WTC11 (cell line): ENCODE data around the gene SERGEF. TPM values are rescaled to one million over a fixed set of nuclear protein-coding genes. Genes with fewer than 3 reads are reported as not detected.

Experiments
- ATAC-seq: fragments of 200-7000 bp; cut with Tn5 transposase; 2 replicates; pipeline ENCODE4 v1.10.0; 2021; ENCODE audit warnings: mild to moderate bottlenecking, moderate library complexity
- CTCF ChIA-PET: fragments of 300-600 bp; sonication (Branson Sonifier 250); formaldehyde crosslinking; loops from one replicate; lab custom pipeline; 2021; ENCODE audit warnings: antibody characterized with exemption; lab: Charles Lee
- POLR2A ChIA-PET: fragments of 350-600 bp; sonication (Branson Sonifier 250); formaldehyde crosslinking; loops from one replicate; lab custom pipeline; 2021; ENCODE audit warnings: antibody characterized with exemption; lab: Charles Lee
- DNase-seq: peaks from one replicate; pipeline ENCODE4 v3.0.0; 2021; ENCODE audit warnings: low spot score
- H3K27ac Mint-ChIP-seq: 2 replicates; pipeline ENCODE4 v1.8.0; 2021; ENCODE audit warnings: mixed read lengths
- H3K27me3 Mint-ChIP-seq: 2 replicates; pipeline ENCODE4 v1.8.0; 2021; ENCODE audit warnings: low read depth, mild to moderate bottlenecking, moderate library complexity, mixed read lengths
- H3K36me3 Mint-ChIP-seq: 2 replicates; pipeline ENCODE4 v1.8.0; 2021; ENCODE audit warnings: mixed read lengths
- H3K4me1 Mint-ChIP-seq: 2 replicates; pipeline ENCODE4 v1.8.0; 2022; ENCODE audit warnings: mixed read lengths
- H3K4me3 Mint-ChIP-seq: 2 replicates; pipeline ENCODE4 v1.8.0; 2021; ENCODE audit warnings: mild to moderate bottlenecking, moderate library complexity, mixed read lengths
- H3K9me3 Mint-ChIP-seq: 2 replicates; pipeline ENCODE4 v1.8.0; 2021; ENCODE audit warnings: mixed read lengths
- ATF1 ChIP-seq: sonication (generic); formaldehyde crosslinking; IDR thresholded peaks from 2 replicates; pipeline ENCODE4 v1.8.1; 2023; ENCODE audit warnings: mild to moderate bottlenecking, moderate library complexity, missing genetic modification reagents
- E2F4 ChIP-seq: sonication (generic); formaldehyde crosslinking; IDR thresholded peaks from 2 replicates; pipeline ENCODE4 v1.8.1; 2022; ENCODE audit warnings: low read depth, mild to moderate bottlenecking, moderate library complexity, missing genetic modification reagents, borderline replicate concordance
- FOXP1 ChIP-seq: sonication (generic); formaldehyde crosslinking; IDR thresholded peaks from 2 replicates; pipeline ENCODE4 v1.8.0; 2022; ENCODE audit warnings: missing genetic modification reagents, mild to moderate bottlenecking, moderate library complexity, borderline replicate concordance
- FOXP4 ChIP-seq: sonication (generic); formaldehyde crosslinking; IDR thresholded peaks from 2 replicates; pipeline ENCODE4 v1.8.0; 2022; ENCODE audit warnings: mild to moderate bottlenecking, missing genetic modification reagents
- GRHL2 ChIP-seq: fragments of 250-450 bp; sonication (Bioruptor Pico); IDR thresholded peaks from 2 replicates; pipeline ENCODE4 v1.8.0; 2022; ENCODE audit warnings: mild to moderate bottlenecking, moderate library complexity; ENCODE audit not compliant: insufficient replicate concordance, severe bottlenecking
- MLX ChIP-seq: sonication (generic); formaldehyde crosslinking; IDR thresholded peaks from 2 replicates; pipeline ENCODE4 v1.8.1; 2023; ENCODE audit warnings: mild to moderate bottlenecking, missing genetic modification reagents, moderate library complexity
- NR3C1 ChIP-seq: sonication (generic); formaldehyde crosslinking; conservative IDR thresholded peaks from 2 replicates; pipeline ENCODE4 v1.8.1; 2023; ENCODE audit warnings: low read depth, mild to moderate bottlenecking, missing genetic modification reagents
- OVOL2 ChIP-seq: fragments of 250-450 bp; sonication (Bioruptor Pico); IDR thresholded peaks from 2 replicates; pipeline ENCODE4 v1.9.0; 2021; ENCODE audit warnings: mild to moderate bottlenecking, borderline replicate concordance
- PRDM15 ChIP-seq: sonication (generic); formaldehyde crosslinking; IDR thresholded peaks from 2 replicates; pipeline ENCODE4 v1.8.0; 2022; ENCODE audit warnings: missing genetic modification reagents
- PRRX2 ChIP-seq: fragments of 250-450 bp; sonication (Bioruptor Pico); IDR thresholded peaks from 2 replicates; pipeline ENCODE4 v1.8.0; 2021; ENCODE audit warnings: mild to moderate bottlenecking
- SMAD3 ChIP-seq: sonication (generic); formaldehyde crosslinking; IDR thresholded peaks from 2 replicates; pipeline ENCODE4 v1.8.0; 2022; ENCODE audit warnings: missing genetic modification reagents, mild to moderate bottlenecking, borderline replicate concordance
- SMAD4 ChIP-seq: sonication (generic); formaldehyde crosslinking; IDR thresholded peaks from 2 replicates; pipeline ENCODE4 v1.8.0; 2022; ENCODE audit warnings: mild to moderate bottlenecking, missing genetic modification reagents
- TEAD4 ChIP-seq: sonication (generic); formaldehyde crosslinking; IDR thresholded peaks from 2 replicates; pipeline ENCODE4 v1.8.0; 2022; ENCODE audit warnings: mild to moderate bottlenecking, missing genetic modification reagents
- TP53 ChIP-seq: sonication (generic); formaldehyde crosslinking; IDR thresholded peaks from 2 replicates; pipeline ENCODE4 v1.8.1; 2023; ENCODE audit warnings: mild to moderate bottlenecking, missing genetic modification reagents
- ZNF138 ChIP-seq: sonication (generic); formaldehyde crosslinking; conservative IDR thresholded peaks from 2 replicates; pipeline ENCODE4 v1.8.1; 2022; ENCODE audit warnings: mild to moderate bottlenecking, moderate library complexity, missing genetic modification reagents
- ZNF281 ChIP-seq: sonication (generic); formaldehyde crosslinking; IDR thresholded peaks from 2 replicates; pipeline ENCODE4 v1.8.0; 2023; ENCODE audit warnings: mild to moderate bottlenecking, missing genetic modification reagents
- ZNF317 ChIP-seq: sonication (generic); formaldehyde crosslinking; IDR thresholded peaks from 2 replicates; pipeline ENCODE4 v1.8.1; 2023; ENCODE audit warnings: low read depth, mild to moderate bottlenecking, moderate library complexity, missing genetic modification reagents, borderline replicate concordance
- ZNF416 ChIP-seq: fragments of 250-450 bp; sonication (Bioruptor Pico); IDR thresholded peaks from 2 replicates; pipeline ENCODE4 v1.9.0; 2021; ENCODE audit warnings: mild to moderate bottlenecking, inconsistent platforms
- ZNF532 ChIP-seq: fragments of 250-450 bp; sonication (Bioruptor Pico); IDR thresholded peaks from 2 replicates; pipeline ENCODE4 v1.9.0; 2021; ENCODE audit warnings: mild to moderate bottlenecking, borderline replicate concordance
- total RNA-seq: library from RNA; stranded (reverse); gene quantifications from 3 replicates; pipeline ENCODE4 v1.2.3, GENCODE V29; 2021

The SERGEF gene
- total RNA-seq, 1 experiment from 2014 or later = 35.5 TPM

GRCh38 chr11:17751558-17751957, 261.3 kb downstream of the SERGEF start:
- no peak overlapping the region for H3K27ac Mint-ChIP-seq
- no peaks in the 10 kb centered on the region for H3K9me3 Mint-ChIP-seq
- no peak overlapping the region for H3K4me3 Mint-ChIP-seq
- DNase-seq = no peak
- H3K36me3 Mint-ChIP-seq = no peaks in the 10 kb centered on the region
- no peaks in the 10 kb centered on the region; the same call in none of the 2 replicates for H3K27me3 Mint-ChIP-seq
- H3K4me1 Mint-ChIP-seq = no peaks in the 10 kb centered on the region
- POLR2A ChIA-PET = no interaction called here
- no peak for ATAC-seq
- CTCF ChIA-PET = interaction anchor here (0.7 to 3.0 kb wide), 10 partner anchors 13 to 228 kb away, joined by 3 to 28 read pairs (median 8); partner anchors contain the start of gene KCNC1
- TF ChIP-seq TP53 (CRISPR knock-in tag) (no peak), PRDM15 (CRISPR knock-in tag) (no peak), MLX (CRISPR knock-in tag) (no peak), TEAD4 (CRISPR knock-in tag) (no peak), ZNF317 (CRISPR knock-in tag) (no peak), OVOL2 (no peak), SMAD3 (no peak), GRHL2 (CRISPR knock-in tag) (no peak), PRRX2 (CRISPR knock-in tag) (no peak), FOXP1 (CRISPR knock-in tag) (no peak), ZNF416 (CRISPR knock-in tag) (no peak), SMAD4 (CRISPR knock-in tag) (no peak), ATF1 (CRISPR knock-in tag) (no peak), ZNF138 (CRISPR knock-in tag) (no peak)

- DNase-seq = no peak
- H3K9me3 Mint-ChIP-seq = no peaks in the 10 kb centered on the region
- ChIA-PET POLR2A (no interaction called here), CTCF (interaction anchor here (2.3 to 3.0 kb wide), 4 partner anchors 16 to 222 kb away, joined by 8 to 28 read pairs (median 12); no protein-coding TSS in a partner anchor)
- H3K4me1 Mint-ChIP-seq = no peaks in the 10 kb centered on the region
- TF ChIP-seq FOXP4 (CRISPR knock-in tag) (no peak), E2F4 (CRISPR knock-in tag) (no peak), NR3C1 (CRISPR knock-in tag) (no peak), ZNF532 (no peak), ZNF281 (no peak)
- no peak overlapping the region for H3K4me3 Mint-ChIP-seq
- H3K27me3 Mint-ChIP-seq = no peaks in the 10 kb centered on the region; the same call in none of the 2 replicates
- no peak overlapping the region for H3K27ac Mint-ChIP-seq
- no peak for ATAC-seq
- H3K36me3 Mint-ChIP-seq = no peaks in the 10 kb centered on the region
These were observed 262.1 kb downstream of the SERGEF start for GRCh38 chr11:17750801-17751165.
